H1 (cell line): ENCODE results near the gene KLHDC8A. TPM values are rescaled to one million over a fixed set of nuclear protein-coding genes. Genes with fewer than 3 reads are reported as not detected.
A peak's percentile ranks its signal among the peaks of the same experiment; 100 is the strongest.

ENCODE experiments used
- CTCF ChIA-PET: fragments of 300-600 bp; sonication (Branson Sonifier 250); formaldehyde crosslinking; loops from one replicate; lab custom pipeline; 2021; ENCODE audit not compliant: partially characterized antibody; lab: Charles Lee
- POLR2A ChIA-PET: fragments of 300-600 bp; sonication (Branson Sonifier 250); formaldehyde crosslinking; loops from one replicate; lab custom pipeline; 2021; ENCODE audit warnings: inconsistent platforms; ENCODE audit not compliant: partially characterized antibody; lab: Charles Lee
- DNase-seq, 2 experiments: peaks; one replicate each; pipeline versions ENCODE4 v3.0.0 to v3.0.0-alpha.2; 2010 to 2022; ENCODE audit warnings: low spot score in 2 of 2, low read depth in 1 of 2, mixed read lengths in 1 of 2
- FAIRE-seq: peaks from 2 replicates; lab custom pipeline; 2011; peaks lifted over from hg19 to GRCh38; lab: Jason Lieb, UNC
- H2AFZ ChIP-seq: 2 replicates; pipeline ENCODE4 v1.8.1; 2012; ENCODE audit warnings: low read length, inconsistent platforms
- H2AK5ac ChIP-seq: 2 replicates; pipeline ENCODE4 v1.6.1; 2013; ENCODE audit warnings: low read depth, low read length
- H2BK120ac ChIP-seq: replicated peaks from 2 replicates; pipeline ENCODE3; 2013; ENCODE audit warnings: low read depth, low read length, inconsistent platforms
- H2BK12ac ChIP-seq: 2 replicates; pipeline ENCODE4 v1.6.1; 2013; ENCODE audit warnings: low read depth, low read length
- H2BK15ac ChIP-seq: 2 replicates; pipeline ENCODE4 v1.6.1; 2013; ENCODE audit warnings: low read length
- H2BK20ac ChIP-seq: 2 replicates; pipeline ENCODE4 v1.6.1; 2013; ENCODE audit warnings: low read length
- H2BK5ac ChIP-seq: 2 replicates; pipeline ENCODE4 v1.6.1; 2013; ENCODE audit warnings: low read depth, low read length
- H3K14ac ChIP-seq: 2 replicates; pipeline ENCODE4 v1.6.1; 2013; ENCODE audit warnings: inconsistent platforms; ENCODE audit not compliant: insufficient read length
- H3K18ac ChIP-seq: 2 replicates; pipeline ENCODE4 v1.6.1; 2013; ENCODE audit warnings: low read length; ENCODE audit errors: extremely low read depth
- H3K23ac ChIP-seq: 2 replicates; pipeline ENCODE4 v1.6.1; 2013; ENCODE audit warnings: inconsistent platforms; ENCODE audit not compliant: insufficient read length
- H3K23me2 ChIP-seq: 2 replicates; pipeline ENCODE4 v1.6.1; 2013; ENCODE audit warnings: low read depth, low read length
- H3K27ac ChIP-seq: 2 replicates; pipeline ENCODE4 v1.6.1; 2011; ENCODE audit warnings: low read depth, low read length, inconsistent platforms
- H3K27me3 ChIP-seq, 4 experiments: replicated peaks in 1 of 4; 1 replicate in 1 of 4; 2 replicates in 3 of 4; pipeline versions ENCODE4 v1.6.1 to v1.8.1; 2011 to 2013; ENCODE audit warnings: low read length in 3 of 4, mild to moderate bottlenecking in 3 of 4, inconsistent platforms in 2 of 4, mixed read lengths in 2 of 4, moderate library complexity in 1 of 4; ENCODE audit not compliant: control insufficient read depth in 3 of 4, insufficient read depth in 3 of 4; ENCODE audit errors: extremely low read depth in 1 of 4
- H3K36me3 ChIP-seq, 4 experiments: 2 replicates each; pipeline versions ENCODE4 v1.6.1 to v1.8.1; 2011 to 2013; ENCODE audit warnings: mild to moderate bottlenecking in 4 of 4, low read length in 3 of 4, moderate library complexity in 2 of 4, control low read depth in 1 of 4, inconsistent platforms in 1 of 4; ENCODE audit not compliant: insufficient read depth in 4 of 4, control insufficient read depth in 2 of 4
- H3K4ac ChIP-seq: replicated peaks from 2 replicates; pipeline ENCODE3; 2013; ENCODE audit warnings: low read length, low read depth, mixed read lengths, inconsistent platforms; ENCODE audit not compliant: insufficient read length
- H3K4me1 ChIP-seq, 4 experiments: replicated peaks in 1 of 4; 1 replicate in 1 of 4; 2 replicates in 3 of 4; pipeline versions ENCODE4 v1.6.1 to v1.8.1; 2011 to 2013; ENCODE audit warnings: low read length in 3 of 4, inconsistent platforms in 2 of 4, mixed read lengths in 1 of 4; ENCODE audit not compliant: insufficient read depth in 4 of 4, control insufficient read depth in 3 of 4
- H3K4me2 ChIP-seq, 2 experiments: 2 replicates each; pipeline versions ENCODE4 v1.6.1 to v1.8.1; 2011 to 2013; ENCODE audit warnings: low read depth in 2 of 2, low read length in 2 of 2, control low read depth in 1 of 2, inconsistent platforms in 1 of 2, mild to moderate bottlenecking in 1 of 2; ENCODE audit not compliant: insufficient read depth in 1 of 2
- H3K4me3 ChIP-seq, 4 experiments: fragments of 200-600, 300-600 bp in 1 of 4; sonication (generic), shearing (Covaris generic), sonication (Bioruptor Twin) in 1 of 4; 2 replicates each; pipeline versions ENCODE4 v1.5.1 to v1.8.1; 2011 to 2016; ENCODE audit warnings: low read length in 4 of 4, low read depth in 3 of 4, control low read depth in 2 of 4, inconsistent platforms in 2 of 4, mild to moderate bottlenecking in 2 of 4, mixed read lengths in 1 of 4, moderate library complexity in 1 of 4; ENCODE audit not compliant: insufficient read depth in 2 of 4; ENCODE audit errors: extremely low read depth in 1 of 4
- H3K56ac ChIP-seq: replicated peaks from 2 replicates; pipeline ENCODE3; 2013; ENCODE audit warnings: low read depth, mild to moderate bottlenecking, mixed read lengths, low read length, inconsistent platforms; ENCODE audit not compliant: insufficient read length
- H3K79me1 ChIP-seq: 2 replicates; pipeline ENCODE4 v1.6.1; 2013; ENCODE audit warnings: low read depth, low read length, control low read depth
- H3K79me2 ChIP-seq, 2 experiments: 2 replicates each; pipeline versions ENCODE4 v1.6.1 to v1.8.1; 2012 to 2013; ENCODE audit warnings: low read length in 2 of 2, mild to moderate bottlenecking in 2 of 2, inconsistent platforms in 1 of 2; ENCODE audit not compliant: insufficient read depth in 2 of 2, control insufficient read depth in 1 of 2
- H3K9ac ChIP-seq, 4 experiments: replicated peaks in 1 of 4; 1 replicate in 1 of 4; 2 replicates in 3 of 4; pipeline versions ENCODE4 v1.6.1 to v1.8.1; 2011 to 2013; ENCODE audit warnings: low read depth in 3 of 4, low read length in 3 of 4, control low read depth in 2 of 4, mild to moderate bottlenecking in 2 of 4, moderate library complexity in 2 of 4, inconsistent platforms in 1 of 4; ENCODE audit errors: extremely low read depth in 1 of 4
- H3K9me3 ChIP-seq, 2 experiments: 2 replicates each; pipeline versions ENCODE4 v1.6.1 to v1.8.1; 2012 to 2013; ENCODE audit warnings: mild to moderate bottlenecking in 2 of 2, moderate library complexity in 2 of 2, control low read depth in 1 of 2, inconsistent platforms in 1 of 2, low read depth in 1 of 2, low read length in 1 of 2, mixed read lengths in 1 of 2; ENCODE audit not compliant: insufficient read depth in 2 of 2
- H4K20me1 ChIP-seq, 2 experiments: replicated peaks in 1 of 2; 2 replicates each; pipeline versions ENCODE3 to v1.8.1; 2011 to 2013; ENCODE audit warnings: inconsistent platforms in 2 of 2, low read length in 2 of 2, mild to moderate bottlenecking in 1 of 2; ENCODE audit not compliant: insufficient read depth in 2 of 2, control insufficient read depth in 1 of 2
- H4K5ac ChIP-seq: 2 replicates; pipeline ENCODE4 v1.6.1; 2013; ENCODE audit warnings: low read length, low read depth, mixed read lengths, inconsistent platforms; ENCODE audit not compliant: insufficient read length
- H4K8ac ChIP-seq: 2 replicates; pipeline ENCODE4 v1.8.0; 2013; ENCODE audit warnings: mild to moderate bottlenecking, moderate library complexity, low read length, inconsistent platforms; ENCODE audit not compliant: insufficient read depth; ENCODE audit errors: extremely low read depth
- H4K91ac ChIP-seq: replicated peaks from 2 replicates; pipeline ENCODE3; 2013; ENCODE audit warnings: low read length, mixed read lengths, inconsistent platforms; ENCODE audit not compliant: insufficient read length
- EP300 ChIP-seq, 2 experiments: IDR thresholded peaks; 1 replicate in 1 of 2; 2 replicates in 1 of 2; pipeline ENCODE4 v1.6.1; 2011 to 2012; ENCODE audit warnings: low read depth in 2 of 2, low read length in 2 of 2, mild to moderate bottlenecking in 2 of 2, borderline replicate concordance in 1 of 2, inconsistent platforms in 1 of 2, moderate library complexity in 1 of 2
- TEAD4 ChIP-seq: IDR thresholded peaks from 2 replicates; pipeline ENCODE4 v1.6.1; 2012; ENCODE audit warnings: low read depth, low read length, inconsistent platforms, mixed read lengths
- WGBS, 2 experiments: shearing (Covaris generic) in 1 of 2; methylation state at CpG; one replicate each; pipeline versions ENCODE4 v1.1.6 to v1.1.7; 2013 to 2015; ENCODE audit warnings: low lambda C conversion rate in 2 of 2, mixed read lengths in 2 of 2, inconsistent platforms in 1 of 2, low coverage in 1 of 2, missing lambda C conversion rate in 1 of 2; ENCODE audit not compliant: insufficient replicate concordance in 2 of 2, insufficient coverage in 1 of 2, insufficient read length in 1 of 2; ENCODE audit errors: extremely low coverage in 1 of 2, missing lambda C conversion rate in 1 of 2; 5-methylcytosine and 5-hydroxymethylcytosine counted together
- polyA plus RNA-seq, 7 experiments: library from polyadenylated mRNA; depleted of rRNA in 3 of 7; stranded (reverse) in 5 of 7; unstranded in 2 of 7; fragments of >200 nt in 5 of 7; fragments of 200-250 nt in 2 of 7; gene quantifications; 1 replicate in 5 of 7; 2 replicates in 1 of 7; 4 replicates in 1 of 7; pipeline versions ENCODE4 v1.2.1 to v1.2.3, GENCODE V29; 2011 to 2013; ENCODE audit warnings: missing spikeins in 2 of 7, mixed read lengths in 2 of 7
- total RNA-seq: library from RNA; stranded (reverse); fragmentation: NEBNext Ultra II Directional; extraction: Animal tissue kit (Norgen Biotek cat#: 25700); gene quantifications from 2 replicates; pipeline ENCODE4 v1.2.1, GENCODE V29; 2021
- TF ChIP-seq, protein P1 (sequence below): IDR thresholded peaks from 2 replicates; pipeline ENCODE4 v1.6.1; 2011; ENCODE audit warnings: low read depth, mild to moderate bottlenecking, low read length; ENCODE audit not compliant: insufficient read depth

The KLHDC8A gene
- total and polyA plus RNA-seq, 2 of the 8 experiments (the other 6 are each of a cell fraction or from before 2014, with no cell fraction given) = 1.9 to 3.4 TPM

GRCh38 chr1:205335692-205336091 is 21.0 kb downstream of the KLHDC8A start:
- no peak overlapping the region for H2AFZ ChIP-seq
- no peak overlapping the region for H3K18ac ChIP-seq
- no peaks in the 10 kb centered on the region for H3K79me2 ChIP-seq
- no peak overlapping the region for H2BK120ac ChIP-seq
- FAIRE-seq (no peak), DNase-seq (peak; percentile 78 to 91)
- WGBS, 2 experiments = 8% methylated on average over 2 of the region's 4 CpGs; no CpG with 5 or more reads in 1 of the 2 experiments
- no peak overlapping the region for H4K8ac ChIP-seq
- H3K4ac ChIP-seq = no peak overlapping the region
- peaks cover 2% of the 10 kb centered on the region; the same call in 1 of the 2 replicates for H3K23me2 ChIP-seq
- H4K20me1 ChIP-seq = no peaks in the 10 kb centered on the region
- H4K91ac ChIP-seq = no peak overlapping the region
- no peak overlapping the region for H4K5ac ChIP-seq
- no peak overlapping the region for H3K56ac ChIP-seq
- H2BK15ac ChIP-seq = no peak overlapping the region
- H2BK12ac ChIP-seq = no peak overlapping the region
- H3K27ac ChIP-seq = no peak overlapping the region
- no peaks in the 10 kb centered on the region; a peak in 3 of 7 replicates for H3K27me3 ChIP-seq
- no peaks in the 10 kb centered on the region for H3K36me3 ChIP-seq
- H3K79me1 ChIP-seq = no peaks in the 10 kb centered on the region
- peaks cover 0 to 3% (median under 1%) of the 10 kb centered on the region in 4 experiments; a peak in 4 of 7 replicates for H3K4me1 ChIP-seq
- no peaks in the 10 kb centered on the region for H3K9me3 ChIP-seq
- CTCF ChIA-PET = interaction anchor here (0.6 to 67.1 kb wide), 50 partner anchors 10 to 325 kb away, joined by 3 to 2424 read pairs (median 4); partner anchors contain the start of genes BLACAT1, KLHDC8A and NUAK2
- POLR2A ChIA-PET = interaction anchor here (1.4 to 3.1 kb wide), 2 partner anchors 11 to 180 kb away, joined by 3 to 9 read pairs; no protein-coding TSS in a partner anchor
- H3K9ac ChIP-seq = no peak overlapping the region
- no peak overlapping the region for H2AK5ac ChIP-seq
- H2BK20ac ChIP-seq = no peak overlapping the region
- no peak overlapping the region for H3K4me3 ChIP-seq
- H3K23ac ChIP-seq = no peak overlapping the region
- H3K14ac ChIP-seq = no peak overlapping the region
- H3K4me2 ChIP-seq = no peak overlapping the region
- no peak overlapping the region for H2BK5ac ChIP-seq
- no peak for TF ChIP-seq EP300 (IDR thresholded peaks at IDR 0.05; ENCODE audit: borderline replicate concordance in 1 of 2, low read depth in 2 of 2, low read length in 2 of 2)
- TF ChIP-seq TEAD4 = 0 out of 2 replicates have a peak, but pooled peaks have one; percentile 23
- TF ChIP-seq, protein P1, sequence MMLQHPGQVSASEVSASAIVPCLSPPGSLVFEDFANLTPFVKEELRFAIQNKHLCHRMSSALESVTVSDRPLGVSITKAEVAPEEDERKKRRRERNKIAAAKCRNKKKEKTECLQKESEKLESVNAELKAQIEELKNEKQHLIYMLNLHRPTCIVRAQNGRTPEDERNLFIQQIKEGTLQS = 0 out of 2 replicates have a peak, but pooled peaks have one; percentile 29
